ENCODE results near the gene GORAB. TPM values are rescaled to one million over a fixed set of nuclear protein-coding genes. Genes with fewer than 3 reads are reported as not detected.

Gene GORAB
- total and polyA plus RNA-seq, 2 of the 13 experiments (the other 11 are each of a cell fraction or from before 2014, with no cell fraction given) = 6.6 to 9.2 TPM

DNA sequence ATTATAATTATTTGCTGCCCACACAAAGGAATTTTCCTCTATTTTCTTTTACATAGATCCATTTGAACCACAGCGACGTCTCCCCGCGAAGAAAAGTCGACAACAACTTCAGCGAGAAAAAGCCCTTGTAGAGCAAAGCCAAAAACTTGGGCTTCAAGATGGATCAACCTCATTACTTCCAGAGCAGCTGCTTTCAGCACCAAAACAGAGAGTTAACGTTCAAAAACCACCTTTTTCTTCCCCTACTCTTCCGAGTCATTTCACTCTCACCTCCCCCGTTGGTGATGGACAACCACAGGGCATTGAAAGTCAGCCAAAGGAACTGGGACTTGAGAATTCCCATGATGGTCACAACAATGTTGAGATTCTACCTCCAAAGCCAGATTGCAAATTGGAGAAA lies 7.2 kb downstream of the GORAB start:
- POLR2A ChIA-PET = no interaction called here
- no peak overlapping the region for H3K9ac ChIP-seq (ENCODE audit: insufficient read depth, low read depth, low read length)
- CTCF ChIA-PET (ENCODE audit: low intra/inter-chr PET ratio, low total read pairs) = no interaction called here
- DNase-seq (ENCODE audit: low spot score) (no peak), FAIRE-seq (no peak), ATAC-seq (no peak)
- no peaks in the 10 kb centered on the region; a peak in 1 of 5 replicates for H3K27me3 ChIP-seq (ENCODE audit: control insufficient read depth in 1 of 2, insufficient read depth in 2 of 2, low read length in 2 of 2)
- H3K36me3 ChIP-seq (replicated peaks in 1 of 2; ENCODE audit: control insufficient read depth in 1 of 2, insufficient read depth in 2 of 2, low read length in 2 of 2) = peaks cover 5 to 37% of the 10 kb centered on the region in 2 experiments
- TF ChIP-seq ZNF12 (CRISPR knock-in tag; IDR thresholded peaks at IDR 0.05) (no peak), CBFB (CRISPR knock-in tag; IDR thresholded peaks at IDR 0.05) (no peak), SRSF1 (optimal IDR thresholded peaks at IDR 0.05; ENCODE audit: low read depth, low read length) (no peak), ZNF484 (CRISPR knock-in tag; IDR thresholded peaks at IDR 0.05; ENCODE audit: borderline replicate concordance, low read depth) (no peak), ZNF615 (CRISPR knock-in tag; IDR thresholded peaks at IDR 0.05; ENCODE audit: borderline replicate concordance) (no peak), SNAPC2 (CRISPR knock-in tag; IDR thresholded peaks at IDR 0.05) (no peak), ZBTB42 (CRISPR knock-in tag; IDR thresholded peaks at IDR 0.05) (no peak)
- TF ChIP-seq, protein P1, sequence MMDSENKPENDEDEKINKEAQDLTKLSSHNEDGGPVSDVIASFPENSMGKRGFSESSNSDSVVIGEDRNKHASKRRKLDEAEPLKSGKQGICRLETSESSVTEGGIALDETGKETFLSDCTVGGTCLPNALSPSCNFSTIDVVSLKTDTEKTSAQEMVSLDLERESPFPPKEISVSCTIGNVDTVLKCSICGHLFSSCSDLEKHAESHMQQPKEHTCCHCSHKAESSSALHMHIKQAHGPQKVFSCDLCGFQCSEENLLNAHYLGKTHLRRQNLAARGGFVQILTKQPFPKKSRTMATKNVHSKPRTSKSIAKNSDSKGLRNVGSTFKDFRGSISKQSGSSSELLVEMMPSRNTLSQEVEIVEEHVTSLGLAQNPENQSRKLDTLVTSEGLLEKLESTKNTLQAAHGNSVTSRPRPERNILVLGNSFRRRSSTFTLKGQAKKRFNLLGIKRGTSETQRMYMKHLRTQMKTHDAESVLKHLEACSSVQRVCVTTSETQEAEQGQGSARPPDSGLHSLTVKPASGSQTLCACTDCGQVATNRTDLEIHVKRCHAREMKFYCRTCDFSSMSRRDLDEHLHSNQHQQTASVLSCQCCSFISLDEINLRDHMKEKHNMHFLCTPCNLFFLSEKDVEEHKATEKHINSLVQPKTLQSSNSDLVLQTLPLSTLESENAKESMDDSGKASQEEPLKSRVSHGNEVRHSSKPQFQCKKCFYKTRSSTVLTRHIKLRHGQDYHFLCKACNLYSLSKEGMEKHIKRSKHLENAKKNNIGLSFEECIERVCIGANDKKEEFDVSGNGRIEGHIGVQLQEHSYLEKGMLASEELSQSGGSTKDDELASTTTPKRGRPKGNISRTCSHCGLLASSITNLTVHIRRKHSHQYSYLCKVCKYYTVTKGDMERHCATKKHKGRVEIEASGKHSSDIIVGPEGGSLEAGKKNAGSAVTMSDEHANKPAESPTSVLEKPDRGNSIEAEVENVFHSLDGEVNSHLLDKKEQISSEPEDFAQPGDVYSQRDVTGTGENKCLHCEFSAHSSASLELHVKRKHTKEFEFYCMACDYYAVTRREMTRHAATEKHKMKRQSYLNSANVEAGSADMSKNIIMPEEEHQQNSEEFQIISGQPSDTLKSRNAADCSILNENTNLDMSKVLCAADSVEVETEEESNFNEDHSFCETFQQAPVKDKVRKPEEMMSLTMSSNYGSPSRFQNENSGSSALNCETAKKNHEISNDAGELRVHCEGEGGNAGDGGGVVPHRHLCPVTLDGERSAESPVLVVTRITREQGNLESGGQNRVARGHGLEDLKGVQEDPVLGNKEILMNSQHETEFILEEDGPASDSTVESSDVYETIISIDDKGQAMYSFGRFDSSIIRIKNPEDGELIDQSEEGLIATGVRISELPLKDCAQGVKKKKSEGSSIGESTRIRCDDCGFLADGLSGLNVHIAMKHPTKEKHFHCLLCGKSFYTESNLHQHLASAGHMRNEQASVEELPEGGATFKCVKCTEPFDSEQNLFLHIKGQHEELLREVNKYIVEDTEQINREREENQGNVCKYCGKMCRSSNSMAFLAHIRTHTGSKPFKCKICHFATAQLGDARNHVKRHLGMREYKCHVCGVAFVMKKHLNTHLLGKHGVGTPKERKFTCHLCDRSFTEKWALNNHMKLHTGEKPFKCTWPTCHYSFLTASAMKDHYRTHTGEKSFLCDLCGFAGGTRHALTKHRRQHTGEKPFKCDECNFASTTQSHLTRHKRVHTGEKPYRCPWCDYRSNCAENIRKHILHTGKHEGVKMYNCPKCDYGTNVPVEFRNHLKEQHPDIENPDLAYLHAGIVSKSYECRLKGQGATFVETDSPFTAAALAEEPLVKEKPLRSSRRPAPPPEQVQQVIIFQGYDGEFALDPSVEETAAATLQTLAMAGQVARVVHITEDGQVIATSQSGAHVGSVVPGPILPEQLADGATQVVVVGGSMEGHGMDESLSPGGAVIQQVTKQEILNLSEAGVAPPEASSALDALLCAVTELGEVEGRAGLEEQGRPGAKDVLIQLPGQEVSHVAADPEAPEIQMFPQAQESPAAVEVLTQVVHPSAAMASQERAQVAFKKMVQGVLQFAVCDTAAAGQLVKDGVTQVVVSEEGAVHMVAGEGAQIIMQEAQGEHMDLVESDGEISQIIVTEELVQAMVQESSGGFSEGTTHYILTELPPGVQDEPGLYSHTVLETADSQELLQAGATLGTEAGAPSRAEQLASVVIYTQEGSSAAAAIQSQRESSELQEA (CRISPR knock-in tag; IDR thresholded peaks at IDR 0.05; ENCODE audit: not compliant biosample characterization) = no peak
- no peak overlapping the region for H2AFZ ChIP-seq (ENCODE audit: low read length)
- H3K4me1 ChIP-seq (ENCODE audit: insufficient read depth, low read length) = peaks cover 41% of the 10 kb centered on the region
- in situ Hi-C loops (cut with HindIII; ENCODE audit: extremely low pct_ligation_motif_present, low pct_unique_long_range_greater_than_20kb) (no loop called here), intact Hi-C loops (cut with micrococcal nuclease; ENCODE audit: unreplicated experiment) (no loop called here)
- no peak overlapping the region for H3K4me2 ChIP-seq (ENCODE audit: low read depth, low read length)
- peaks cover 10% of the 10 kb centered on the region for H3K79me2 ChIP-seq (ENCODE audit: insufficient read depth, low read length)
- H3K27ac ChIP-seq (ENCODE audit: extremely low read length, insufficient read depth, low read length) = no peak overlapping the region
- no peaks in the 10 kb centered on the region for H4K20me1 ChIP-seq (ENCODE audit: insufficient read depth, low read length)
- BruUV-seq (replicated peaks) = no TSS peak
- no peak overlapping the region for H3K4me3 ChIP-seq (replicated peaks in 1 of 3; ENCODE audit: insufficient read depth in 1 of 3, low read depth in 2 of 3, low read length in 3 of 3)
- WGBS (ENCODE audit: low lambda C conversion rate) = 98% methylated on average over 9 of the region's 9 CpGs
- H3K9me3 ChIP-seq (ENCODE audit: low read length) = no peaks in the 10 kb centered on the region

Data from HepG2 (cell line).